LNCaP clone FGC (cell line): ENCODE results near the gene EHMT1.

Source experiments
- DNase-seq: peaks from one replicate; pipeline ENCODE4 v3.0.0-alpha.2; 2011; ENCODE audit warnings: low read depth
- H3K4me3 ChIP-seq: 2 replicates; pipeline ENCODE4 v1.5.1; 2011; ENCODE audit warnings: mild to moderate bottlenecking, low read depth, low read length, control low read depth
- TF ChIP-seq, protein P1 (sequence below): IDR thresholded peaks from 2 replicates; pipeline ENCODE4 v1.5.1; 2012; ENCODE audit warnings: mild to moderate bottlenecking; ENCODE audit not compliant: control insufficient read depth, insufficient read depth; ENCODE audit errors: extremely low read depth

The EHMT1 gene

GRCh38 chr9:137694236-137694959 lies 75.6 kb downstream of the EHMT1 start:
- DNase-seq: no peak
- H3K4me3 ChIP-seq: no peak overlapping the region

GRCh38 chr9:137694962-137695875 lies 76.4 kb downstream of the EHMT1 start:
- TF ChIP-seq, protein P1, sequence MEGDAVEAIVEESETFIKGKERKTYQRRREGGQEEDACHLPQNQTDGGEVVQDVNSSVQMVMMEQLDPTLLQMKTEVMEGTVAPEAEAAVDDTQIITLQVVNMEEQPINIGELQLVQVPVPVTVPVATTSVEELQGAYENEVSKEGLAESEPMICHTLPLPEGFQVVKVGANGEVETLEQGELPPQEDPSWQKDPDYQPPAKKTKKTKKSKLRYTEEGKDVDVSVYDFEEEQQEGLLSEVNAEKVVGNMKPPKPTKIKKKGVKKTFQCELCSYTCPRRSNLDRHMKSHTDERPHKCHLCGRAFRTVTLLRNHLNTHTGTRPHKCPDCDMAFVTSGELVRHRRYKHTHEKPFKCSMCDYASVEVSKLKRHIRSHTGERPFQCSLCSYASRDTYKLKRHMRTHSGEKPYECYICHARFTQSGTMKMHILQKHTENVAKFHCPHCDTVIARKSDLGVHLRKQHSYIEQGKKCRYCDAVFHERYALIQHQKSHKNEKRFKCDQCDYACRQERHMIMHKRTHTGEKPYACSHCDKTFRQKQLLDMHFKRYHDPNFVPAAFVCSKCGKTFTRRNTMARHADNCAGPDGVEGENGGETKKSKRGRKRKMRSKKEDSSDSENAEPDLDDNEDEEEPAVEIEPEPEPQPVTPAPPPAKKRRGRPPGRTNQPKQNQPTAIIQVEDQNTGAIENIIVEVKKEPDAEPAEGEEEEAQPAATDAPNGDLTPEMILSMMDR: peak; percentile 46
- no peak for DNase-seq

More at GRCh38 chr9:137694236-137694959, 75.6 kb downstream of the EHMT1 start:
- TF ChIP-seq, protein P1: no peak

DNA sequence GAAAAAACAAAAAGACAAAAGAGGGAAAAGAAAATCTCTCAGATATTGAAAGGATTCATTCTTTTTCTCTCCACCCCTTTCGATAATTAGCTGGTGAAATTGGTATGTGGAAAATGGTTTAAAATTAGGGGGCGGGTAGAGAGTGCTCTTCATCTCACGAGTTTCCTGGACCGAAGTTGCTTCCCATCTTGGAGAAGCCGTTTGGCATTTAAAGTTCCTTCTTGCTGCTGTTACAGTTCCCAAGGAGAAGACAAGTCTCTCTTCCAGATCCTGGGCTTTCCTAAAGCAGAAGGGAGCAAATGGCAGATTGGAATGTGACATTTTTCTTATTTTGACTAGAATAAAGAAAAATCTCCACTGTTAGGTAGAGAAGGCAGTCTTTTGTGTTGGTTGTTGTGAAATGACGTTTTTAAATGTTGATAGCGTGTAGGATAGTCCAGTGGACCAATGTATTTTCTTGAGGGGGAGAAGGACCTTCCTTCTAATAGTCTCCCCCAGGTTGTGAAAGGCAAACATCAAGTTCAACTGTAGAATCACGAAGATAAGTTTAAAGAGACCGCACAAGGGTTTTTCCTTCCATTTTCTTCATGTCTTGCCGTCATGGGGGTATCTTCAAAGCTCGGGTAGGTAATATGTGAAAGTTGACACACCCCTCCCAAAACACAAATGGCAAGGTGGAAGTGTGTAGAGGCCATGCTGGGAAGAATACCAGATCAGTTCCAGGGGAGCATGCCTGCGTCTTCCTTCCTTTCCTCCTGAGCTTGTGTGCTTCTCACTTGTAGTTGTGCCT lies 77.5 kb downstream of the EHMT1 start:
- no peak for DNase-seq
- no peak overlapping the region for H3K4me3 ChIP-seq
- TF ChIP-seq, protein P1: no peak

More at GRCh38 chr9:137694962-137695875, 76.4 kb downstream of the EHMT1 start:
- no peak overlapping the region for H3K4me3 ChIP-seq

DNA sequence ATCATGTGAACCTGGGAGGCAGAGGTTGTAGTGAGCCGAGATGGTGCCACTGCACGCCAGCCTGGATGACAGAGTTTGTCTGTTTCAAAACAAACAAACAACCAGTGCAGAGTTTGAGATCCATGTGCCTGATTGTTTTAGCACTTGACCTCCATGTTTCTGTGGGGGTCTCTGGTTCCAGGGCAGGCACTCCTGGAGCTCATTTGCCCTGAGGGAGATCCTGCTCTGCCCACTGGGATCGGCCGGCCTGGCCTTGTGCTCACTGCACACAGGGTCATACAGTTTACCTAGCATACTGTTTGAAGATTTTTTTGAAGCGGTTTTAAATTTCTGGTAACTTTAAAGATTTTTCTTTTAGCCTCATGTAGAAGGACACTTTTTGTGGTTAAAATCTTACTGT lies 78.4 kb downstream of the EHMT1 start:
- no peak for DNase-seq
- H3K4me3 ChIP-seq: no peak overlapping the region
- TF ChIP-seq, protein P1: no peak

DNA sequence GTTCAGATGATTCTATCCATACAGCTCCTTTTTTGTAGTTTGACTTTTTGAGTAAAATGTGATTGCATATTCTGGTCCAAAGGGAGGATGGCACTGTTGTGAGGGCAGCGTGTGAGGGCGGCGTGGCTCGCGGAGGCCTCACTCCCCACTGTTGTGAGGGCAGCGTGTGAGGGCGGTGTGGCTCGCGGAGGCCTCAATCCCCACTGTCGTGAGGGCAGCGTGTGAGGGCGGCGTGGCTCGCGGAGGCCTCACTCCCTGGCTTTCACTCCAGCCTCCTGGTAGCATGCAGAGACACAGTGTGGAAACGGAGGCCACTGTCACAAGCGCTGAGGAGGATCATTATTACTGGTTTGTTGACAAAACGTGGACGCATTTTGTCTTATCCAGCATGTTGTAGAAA lies 79.0 kb downstream of the EHMT1 start:
- DNase-seq: no peak
- TF ChIP-seq, protein P1: no peak
- H3K4me3 ChIP-seq: no peak overlapping the region

DNA sequence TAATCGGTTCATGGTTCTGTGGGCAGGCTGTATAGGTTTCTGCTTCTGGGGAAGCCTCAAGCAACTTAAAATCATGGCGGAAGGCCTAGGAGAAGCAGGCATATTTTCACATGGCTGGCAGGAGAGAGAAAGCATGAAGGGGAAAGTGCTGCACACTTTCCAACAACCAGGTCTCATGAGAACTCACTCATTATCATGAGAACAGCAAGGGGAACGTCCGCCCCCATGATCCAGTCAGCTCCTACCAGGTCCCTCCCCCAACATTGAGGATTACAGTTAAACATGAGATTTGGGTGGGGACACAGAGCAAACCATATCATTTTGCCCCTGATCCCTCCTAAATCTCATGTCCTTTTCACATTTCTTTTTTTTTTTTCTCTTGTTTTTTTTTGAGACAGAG lies 82.1 kb downstream of the EHMT1 start:
- H3K4me3 ChIP-seq: no peak overlapping the region
- no peak for DNase-seq
- TF ChIP-seq, protein P1: no peak
